ENCODE data around the gene ZNF454.

ZNF454 gene

DNA sequence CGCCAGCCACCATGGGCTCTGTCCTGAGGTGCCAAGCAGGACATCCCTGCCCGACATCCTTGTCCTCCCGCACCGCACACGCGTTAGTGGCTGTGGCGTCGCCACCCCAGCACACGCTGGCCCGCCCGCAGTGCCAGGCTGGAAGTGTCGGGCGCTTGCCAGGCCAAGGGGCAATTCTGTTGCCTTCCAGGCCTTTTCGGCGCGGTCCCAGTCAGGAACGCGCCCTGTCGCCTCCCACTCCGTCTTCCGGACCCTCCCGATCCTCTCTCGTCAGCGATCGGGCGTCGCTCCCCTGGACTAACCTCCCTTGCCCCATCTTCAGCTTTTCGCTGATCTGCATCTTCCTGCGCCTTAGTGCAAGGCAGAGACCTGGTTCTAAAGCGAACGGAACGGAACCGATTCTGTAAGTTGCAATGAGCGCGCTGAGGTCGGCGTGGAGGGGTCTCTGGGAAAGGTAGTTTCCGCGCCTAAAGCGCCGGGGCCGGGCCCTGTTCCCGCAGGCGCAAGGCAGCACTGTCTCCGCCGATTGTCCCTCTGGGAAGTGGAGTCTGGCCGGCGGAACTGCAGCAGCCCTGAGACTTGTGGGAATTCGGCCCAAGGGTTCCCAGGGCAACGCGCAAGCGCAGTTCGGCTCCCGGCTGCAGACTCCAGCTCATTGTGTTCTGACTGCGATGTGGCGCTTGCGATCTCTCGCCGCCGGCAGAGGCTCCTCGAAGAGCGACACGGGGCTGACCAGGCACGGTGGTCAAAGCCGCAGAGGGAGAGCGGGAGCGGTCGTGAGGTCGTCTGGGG lies at the start of gene ZNF454:
TSS of gene ZNF454 (plus strand) at position 630 of the 792 bp plus-strand sequence. CDS start 1,594 bp downstream, outside the sequence.
- peak within 1 kb of the TSS; percentile 91 to 95 for H3K4me3 ChIP-seq (ENCODE audit: low read length in 2 of 2)
- peaks cover 18% of the 10 kb centered on the region for H3K4me1 ChIP-seq (ENCODE audit: control insufficient read depth, insufficient read depth, low read length)
- H3K27me3 ChIP-seq (ENCODE audit: control insufficient read depth in 1 of 2, insufficient read depth in 2 of 2, low read length in 2 of 2): no peaks in the 10 kb centered on the region
- peaks cover 0 to 7% of the 10 kb centered on the region in 2 donors for H3K36me3 ChIP-seq (ENCODE audit: control insufficient read depth in 2 of 2, insufficient read depth in 2 of 2, low read length in 2 of 2)
- peak within 1 kb of the TSS; percentile 84 for H3K27ac ChIP-seq (ENCODE audit: low read length)
- H3K9me3 ChIP-seq (ENCODE audit: control insufficient read depth in 2 of 2, low read length in 2 of 2): peaks cover 25 to 29% of the 10 kb centered on the region in 2 donors
- peak within 1 kb of the TSS; percentile 65 to 91 for H3K9ac ChIP-seq (ENCODE audit: low read length in 2 of 2)

DNA sequence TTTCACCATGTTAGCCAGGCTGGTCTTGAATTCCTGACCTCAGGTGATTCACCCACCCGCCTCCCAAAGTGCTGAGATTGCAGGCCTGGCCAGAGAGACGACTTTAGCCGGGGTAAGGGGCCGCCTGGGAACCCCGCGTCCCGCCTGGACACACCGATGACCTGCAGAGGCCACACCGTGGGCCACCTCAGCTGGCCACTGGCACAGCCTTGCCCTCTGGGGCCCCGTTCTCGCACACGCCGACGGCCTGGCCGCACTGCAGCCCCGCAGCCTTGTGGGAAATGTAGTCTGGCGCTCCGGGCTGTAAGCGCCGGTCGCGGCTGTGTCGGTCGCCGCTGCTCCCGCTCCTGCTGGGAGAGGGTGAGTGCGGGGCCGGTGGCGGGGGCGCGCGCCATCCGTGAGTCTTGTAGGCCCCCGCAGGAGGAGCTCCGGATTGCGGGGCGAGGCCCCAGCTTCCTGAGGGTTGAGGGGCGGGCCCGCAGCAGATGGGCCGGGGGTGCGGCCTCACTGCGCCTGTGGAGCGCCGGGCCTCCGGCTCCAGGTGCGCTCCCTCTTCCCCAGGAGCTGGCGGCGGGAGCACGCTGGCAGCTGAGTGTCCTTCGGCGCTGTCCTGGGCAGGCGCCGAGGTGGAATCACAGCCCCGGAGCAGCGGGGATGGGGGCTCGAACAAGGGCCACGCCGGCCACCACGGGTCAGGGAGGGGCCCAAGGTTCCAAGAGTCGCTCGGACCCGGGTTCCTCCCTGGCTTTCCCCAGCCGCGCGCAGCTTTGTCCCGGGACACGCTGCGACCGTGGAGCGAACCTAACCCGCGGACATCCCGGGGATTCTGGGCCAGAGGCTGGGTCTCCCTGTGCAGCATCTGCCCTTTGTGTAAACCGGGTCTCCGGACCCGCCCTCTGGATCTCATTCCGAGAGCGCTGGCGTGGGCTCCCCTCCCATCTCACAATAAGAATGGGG lies 45.1 kb upstream of the ZNF454 start, which contains the start of gene ZFP2:
TSS of gene ZFP2 (plus strand) at position 299 of the 957 bp plus-strand sequence. CDS start 35,401 bp downstream, outside the sequence.
- H3K4me1 ChIP-seq (ENCODE audit: control insufficient read depth, insufficient read depth, low read length): peaks cover 4% of the 10 kb centered on the region
- H3K4me3 ChIP-seq (ENCODE audit: low read length in 2 of 2): peak within 1 kb of the TSS; percentile 64 to 81
- H3K27ac ChIP-seq (ENCODE audit: low read length): peak within 1 kb of the TSS; percentile 62
- peak within 1 kb of the TSS; percentile 74 to 75 for H3K9ac ChIP-seq (ENCODE audit: low read length in 2 of 2)
- H3K9me3 ChIP-seq (ENCODE audit: control insufficient read depth in 2 of 2, low read length in 2 of 2): no peaks in the 10 kb centered on the region
- H3K27me3 ChIP-seq (ENCODE audit: control insufficient read depth in 1 of 2, insufficient read depth in 2 of 2, low read length in 2 of 2): no peaks in the 10 kb centered on the region
- no peaks in the 10 kb centered on the region for H3K36me3 ChIP-seq (ENCODE audit: control insufficient read depth in 2 of 2, insufficient read depth in 2 of 2, low read length in 2 of 2)

DNA sequence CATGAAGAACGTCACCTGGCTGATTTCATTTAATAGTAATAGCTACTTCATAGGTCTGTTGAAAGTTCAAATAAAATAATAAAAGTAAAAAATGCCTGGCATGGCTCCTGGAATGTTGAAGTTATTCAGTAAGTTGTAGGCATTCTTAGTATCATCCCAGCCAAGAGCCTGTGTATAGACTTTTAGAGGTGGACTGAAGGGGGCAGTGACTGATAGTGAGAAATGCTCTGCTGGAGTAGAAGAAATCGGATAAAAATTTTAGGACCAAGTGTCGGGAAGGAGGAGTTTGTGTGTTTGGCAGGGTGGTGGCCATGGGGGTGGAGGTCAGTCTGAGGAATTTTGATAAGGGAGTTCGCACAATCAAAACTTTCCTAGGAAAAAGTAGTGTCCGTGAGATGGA lies 41.7 kb upstream of the ZNF454 start:
- no peak overlapping the region for H3K27ac ChIP-seq (ENCODE audit: low read length)
- no peak overlapping the region for H3K9ac ChIP-seq (ENCODE audit: low read length in 2 of 2)
- H3K4me1 ChIP-seq (ENCODE audit: control insufficient read depth, insufficient read depth, low read length): peaks cover 4% of the 10 kb centered on the region
- H3K27me3 ChIP-seq (ENCODE audit: control insufficient read depth in 1 of 2, insufficient read depth in 2 of 2, low read length in 2 of 2): no peaks in the 10 kb centered on the region
- peaks cover 0 to 2% of the 10 kb centered on the region in 2 donors for H3K36me3 ChIP-seq (ENCODE audit: control insufficient read depth in 2 of 2, insufficient read depth in 2 of 2, low read length in 2 of 2)
- peaks cover 3% of the 10 kb centered on the region in 2 donors for H3K9me3 ChIP-seq (ENCODE audit: control insufficient read depth in 2 of 2, low read length in 2 of 2)
- H3K4me3 ChIP-seq (ENCODE audit: low read length in 2 of 2): no peak overlapping the region

DNA sequence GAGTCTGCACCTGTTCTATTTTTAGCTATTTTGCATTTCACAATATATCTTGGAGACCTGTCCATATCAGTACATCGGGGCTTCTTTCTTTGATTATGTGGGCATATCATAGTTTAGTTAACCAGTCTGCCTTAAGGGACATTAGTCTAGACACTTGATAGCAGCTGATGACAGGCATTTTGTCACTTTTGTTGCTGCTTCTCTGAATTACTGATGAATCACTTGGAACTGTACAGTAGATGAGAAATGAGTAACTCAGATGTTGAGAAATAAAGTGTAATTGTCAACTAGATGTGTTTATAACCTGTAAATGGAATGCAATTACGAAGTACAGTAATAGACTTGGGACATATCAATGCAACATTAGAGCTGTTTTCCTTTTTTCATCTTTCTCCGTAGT lies 38.1 kb upstream of the ZNF454 start:
- Histone ChIP-seq H3K27ac (ENCODE audit: low read length) (no peak overlapping the region), H3K27me3 (ENCODE audit: control insufficient read depth in 1 of 2, insufficient read depth in 2 of 2, low read length in 2 of 2) (no peaks in the 10 kb centered on the region), H3K36me3 (ENCODE audit: control insufficient read depth in 2 of 2, insufficient read depth in 2 of 2, low read length in 2 of 2) (peaks cover 4 to 6% of the 10 kb centered on the region in 2 donors), H3K9me3 (ENCODE audit: control insufficient read depth in 2 of 2, low read length in 2 of 2) (peaks cover 3 to 6% of the 10 kb centered on the region in 2 donors), H3K9ac (ENCODE audit: low read length in 2 of 2) (no peak overlapping the region), H3K4me3 (ENCODE audit: low read length in 2 of 2) (no peak overlapping the region), H3K4me1 (ENCODE audit: control insufficient read depth, insufficient read depth, low read length) (no peaks in the 10 kb centered on the region)

DNA sequence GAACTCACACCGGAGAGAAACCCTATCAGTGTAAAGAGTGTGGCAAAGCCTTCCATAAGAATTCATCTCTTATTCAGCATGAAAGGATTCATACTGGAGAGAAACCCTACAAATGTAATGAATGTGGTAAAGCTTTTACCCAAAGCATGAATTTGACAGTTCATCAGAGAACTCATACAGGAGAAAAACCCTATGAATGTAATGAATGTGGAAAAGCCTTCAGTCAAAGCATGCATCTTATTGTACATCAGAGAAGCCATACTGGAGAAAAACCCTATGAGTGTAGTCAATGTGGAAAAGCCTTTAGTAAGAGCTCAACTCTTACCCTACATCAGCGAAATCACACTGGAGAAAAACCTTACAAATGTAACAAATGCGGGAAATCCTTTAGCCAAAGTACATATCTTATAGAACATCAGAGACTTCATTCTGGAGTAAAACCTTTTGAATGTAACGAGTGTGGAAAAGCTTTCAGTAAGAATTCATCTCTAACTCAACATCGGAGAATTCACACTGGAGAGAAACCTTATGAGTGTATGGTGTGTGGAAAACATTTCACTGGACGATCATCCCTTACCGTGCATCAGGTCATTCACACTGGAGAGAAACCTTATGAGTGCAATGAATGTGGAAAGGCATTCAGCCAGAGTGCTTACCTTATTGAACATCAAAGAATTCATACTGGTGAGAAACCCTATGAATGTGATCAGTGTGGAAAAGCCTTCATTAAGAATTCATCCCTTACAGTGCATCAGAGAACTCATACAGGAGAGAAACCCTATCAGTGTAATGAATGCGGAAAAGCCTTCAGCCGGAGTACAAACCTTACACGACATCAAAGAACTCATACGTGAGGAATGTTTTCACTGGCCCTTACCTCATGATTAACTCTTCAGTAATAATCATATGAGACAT lies 8.9 kb upstream of the ZNF454 start:
- no peak overlapping the region for H3K27ac ChIP-seq (ENCODE audit: low read length)
- H3K9me3 ChIP-seq (ENCODE audit: control insufficient read depth in 2 of 2, low read length in 2 of 2): peaks cover 63 to 86% of the 10 kb centered on the region in 2 donors
- H3K36me3 ChIP-seq (ENCODE audit: control insufficient read depth in 2 of 2, insufficient read depth in 2 of 2, low read length in 2 of 2): peaks cover 32 to 44% of the 10 kb centered on the region in 2 donors
- H3K4me3 ChIP-seq (ENCODE audit: low read length in 2 of 2): peak overlapping the region in 1 of 2 donors; percentile 16
- no peaks in the 10 kb centered on the region for H3K27me3 ChIP-seq (ENCODE audit: control insufficient read depth in 1 of 2, insufficient read depth in 2 of 2, low read length in 2 of 2)
- H3K9ac ChIP-seq (ENCODE audit: low read length in 2 of 2): no peak overlapping the region
- H3K4me1 ChIP-seq (ENCODE audit: control insufficient read depth, insufficient read depth, low read length): no peaks in the 10 kb centered on the region

DNA sequence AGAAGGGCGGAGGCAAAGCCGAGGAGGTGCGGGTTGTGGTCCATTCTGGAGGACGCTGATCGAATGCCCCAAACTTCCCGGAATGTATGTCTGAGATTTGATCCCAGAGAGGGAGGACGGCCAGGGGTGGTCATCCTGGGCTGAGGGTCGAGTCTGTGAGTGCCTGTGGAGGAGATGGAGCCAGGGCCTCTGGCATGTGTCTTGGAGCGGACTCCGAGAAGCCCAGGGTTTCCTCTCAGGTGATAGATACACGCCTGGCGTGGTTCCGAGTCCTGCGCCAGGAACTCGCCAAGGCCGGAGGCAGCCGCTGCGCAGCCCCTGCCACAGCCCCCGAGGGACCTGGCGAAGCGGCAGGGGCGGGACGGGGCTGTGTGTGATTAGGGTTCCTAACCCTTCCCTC lies 363 bp downstream of the ZNF454 start:
- Histone ChIP-seq H3K36me3 (ENCODE audit: control insufficient read depth in 2 of 2, insufficient read depth in 2 of 2, low read length in 2 of 2) (peaks cover 0 to 13% of the 10 kb centered on the region in 2 donors), H3K9ac (ENCODE audit: low read length in 2 of 2) (peak overlapping the region; percentile 58 to 74), H3K9me3 (ENCODE audit: control insufficient read depth in 2 of 2, low read length in 2 of 2) (peaks cover 20 to 25% of the 10 kb centered on the region in 2 donors)

DNA sequence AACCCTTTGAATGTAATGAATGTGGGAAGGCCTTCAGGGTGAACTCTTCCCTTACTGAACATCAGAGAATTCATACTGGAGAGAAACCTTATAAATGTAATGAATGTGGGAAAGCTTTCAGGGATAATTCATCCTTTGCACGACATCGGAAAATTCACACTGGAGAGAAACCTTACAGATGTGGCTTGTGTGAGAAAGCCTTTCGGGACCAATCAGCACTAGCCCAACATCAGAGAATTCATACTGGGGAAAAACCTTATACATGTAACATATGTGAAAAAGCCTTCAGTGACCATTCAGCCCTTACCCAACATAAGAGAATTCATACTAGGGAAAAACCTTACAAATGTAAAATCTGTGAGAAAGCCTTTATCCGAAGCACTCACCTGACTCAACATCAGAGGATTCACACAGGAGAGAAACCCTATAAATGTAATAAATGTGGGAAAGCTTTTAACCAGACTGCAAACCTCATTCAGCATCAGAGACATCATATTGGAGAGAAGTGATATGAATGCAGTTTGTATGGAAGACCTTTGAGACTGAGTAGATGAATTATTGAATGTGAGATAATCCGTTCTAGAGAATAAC lies 24.6 kb downstream of the ZNF454 start:
- Histone ChIP-seq H3K4me1 (ENCODE audit: control insufficient read depth, insufficient read depth, low read length) (no peaks in the 10 kb centered on the region), H3K4me3 (ENCODE audit: low read length in 2 of 2) (peak overlapping the region in 1 of 2 donors; percentile 57), H3K27me3 (ENCODE audit: control insufficient read depth in 1 of 2, insufficient read depth in 2 of 2, low read length in 2 of 2) (no peaks in the 10 kb centered on the region), H3K9ac (ENCODE audit: low read length in 2 of 2) (no peak overlapping the region), H3K27ac (ENCODE audit: low read length) (no peak overlapping the region), H3K9me3 (ENCODE audit: control insufficient read depth in 2 of 2, low read length in 2 of 2) (peaks cover 55 to 78% of the 10 kb centered on the region in 2 donors), H3K36me3 (ENCODE audit: control insufficient read depth in 2 of 2, insufficient read depth in 2 of 2, low read length in 2 of 2) (peaks cover 20 to 31% of the 10 kb centered on the region in 2 donors)

More for the DNA sequence above, 363 bp downstream of the ZNF454 start:
- Histone ChIP-seq H3K27me3 (ENCODE audit: control insufficient read depth in 1 of 2, insufficient read depth in 2 of 2, low read length in 2 of 2) (no peaks in the 10 kb centered on the region), H3K4me1 (ENCODE audit: control insufficient read depth, insufficient read depth, low read length) (peaks cover 18% of the 10 kb centered on the region), H3K27ac (ENCODE audit: low read length) (peak overlapping the region; percentile 84), H3K4me3 (ENCODE audit: low read length in 2 of 2) (peak overlapping the region; percentile 91 to 95)

DNA sequence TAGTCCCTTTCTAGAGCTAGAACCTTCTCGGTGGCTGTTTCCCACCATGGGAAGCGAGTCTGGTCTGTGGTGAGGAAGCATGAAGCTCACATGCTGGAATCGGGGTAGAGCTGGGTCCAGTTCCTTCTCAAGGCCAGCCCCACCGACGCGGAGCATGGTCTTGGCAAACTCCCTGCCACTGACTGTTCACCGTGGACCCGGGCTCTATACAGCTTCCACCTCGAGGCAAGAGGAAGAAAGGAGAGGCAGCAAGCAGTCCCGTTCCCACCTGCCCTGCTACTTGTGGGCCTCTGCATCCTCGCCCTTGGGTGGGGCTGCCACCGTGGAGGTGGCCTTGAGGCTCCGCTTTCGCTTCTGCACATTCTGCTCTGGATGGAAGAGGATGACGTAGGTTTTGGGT lies 40.4 kb downstream of the ZNF454 start:
- no peak overlapping the region for H3K9ac ChIP-seq (ENCODE audit: low read length in 2 of 2)
- peaks cover 14 to 85% of the 10 kb centered on the region in 2 donors for H3K9me3 ChIP-seq (ENCODE audit: control insufficient read depth in 2 of 2, low read length in 2 of 2)
- H3K4me1 ChIP-seq (ENCODE audit: control insufficient read depth, insufficient read depth, low read length): no peaks in the 10 kb centered on the region
- no peaks in the 10 kb centered on the region for H3K27me3 ChIP-seq (ENCODE audit: control insufficient read depth in 1 of 2, insufficient read depth in 2 of 2, low read length in 2 of 2)
- peaks cover 6 to 12% of the 10 kb centered on the region in 2 donors for H3K36me3 ChIP-seq (ENCODE audit: control insufficient read depth in 2 of 2, insufficient read depth in 2 of 2, low read length in 2 of 2)
- no peak overlapping the region for H3K4me3 ChIP-seq (ENCODE audit: low read length in 2 of 2)
- no peak overlapping the region for H3K27ac ChIP-seq (ENCODE audit: low read length)

DNA sequence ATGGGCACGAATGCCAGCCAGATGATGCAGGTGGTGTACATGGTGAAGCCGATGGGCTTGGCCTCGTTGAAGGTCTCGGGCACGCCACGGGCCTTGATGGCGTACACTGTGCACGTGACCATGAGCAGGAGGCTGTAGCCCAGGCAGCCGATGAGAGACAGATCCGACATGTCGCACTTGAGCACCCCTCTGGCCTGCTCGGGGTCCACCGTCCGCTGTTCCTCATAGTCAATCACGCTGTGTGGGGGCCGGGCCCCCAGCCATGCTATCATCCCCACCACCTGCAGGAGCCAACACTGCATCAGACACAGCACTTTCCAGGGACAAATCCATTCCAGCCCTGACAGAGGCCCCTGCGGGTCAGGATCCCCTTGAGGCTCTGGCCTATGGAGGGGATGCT lies 41.9 kb downstream of the ZNF454 start:
- Histone ChIP-seq H3K27me3 (ENCODE audit: control insufficient read depth in 1 of 2, insufficient read depth in 2 of 2, low read length in 2 of 2) (no peaks in the 10 kb centered on the region), H3K27ac (ENCODE audit: low read length) (no peak overlapping the region), H3K9me3 (ENCODE audit: control insufficient read depth in 2 of 2, low read length in 2 of 2) (peaks cover 5 to 83% of the 10 kb centered on the region in 2 donors), H3K9ac (ENCODE audit: low read length in 2 of 2) (no peak overlapping the region), H3K4me3 (ENCODE audit: low read length in 2 of 2) (no peak overlapping the region), H3K36me3 (ENCODE audit: control insufficient read depth in 2 of 2, insufficient read depth in 2 of 2, low read length in 2 of 2) (peaks cover 3 to 8% of the 10 kb centered on the region in 2 donors), H3K4me1 (ENCODE audit: control insufficient read depth, insufficient read depth, low read length) (no peaks in the 10 kb centered on the region)
